K562 (cell line): ENCODE measurements around the gene AQP1. TPM values are rescaled to one million over a fixed set of nuclear protein-coding genes. Genes with fewer than 3 reads are reported as not detected.

Experiments used
- BHLHE40 ChIP-seq: IDR thresholded peaks from 2 replicates; pipeline ENCODE4 v1.6.1; 2011; ENCODE audit warnings: low read length, improper control_type of control experiment
- CC2D1A ChIP-seq: fragments of 450-650 bp; IDR thresholded peaks from 2 replicates; pipeline ENCODE4 v1.6.1; 2017; ENCODE audit warnings: mild to moderate bottlenecking
- ESRRA ChIP-seq: fragments of 450-650 bp; IDR thresholded peaks from 2 replicates; pipeline ENCODE4 v1.6.1; 2014; ENCODE audit warnings: low read depth, mild to moderate bottlenecking, moderate library complexity, borderline replicate concordance
- FOXJ3 ChIP-seq: sonication (generic); formaldehyde crosslinking; IDR thresholded peaks from 2 replicates; pipeline ENCODE4 v1.4.0; 2020; ENCODE audit warnings: mild to moderate bottlenecking, missing genetic modification reagents
- LCOR ChIP-seq: sonication (generic); formaldehyde crosslinking; IDR thresholded peaks from 2 replicates; pipeline ENCODE4 v1.8.0; 2022; ENCODE audit warnings: mild to moderate bottlenecking, missing genetic modification reagents
- POLR2A ChIP-seq: fragments of 450-650 bp; conservative IDR thresholded peaks from 2 replicates; pipeline ENCODE4 v1.6.1; 2016
- RBM15 ChIP-seq: fragments of 200-400 bp; formaldehyde crosslinking; IDR thresholded peaks from 2 replicates; pipeline ENCODE4 v1.6.1; 2018; ENCODE audit warnings: mild to moderate bottlenecking, low read length, moderate library complexity; ENCODE audit not compliant: insufficient read depth
- RBM39 ChIP-seq: fragments of 200-400 bp; formaldehyde crosslinking; optimal IDR thresholded peaks from 2 replicates; pipeline ENCODE3; 2018; ENCODE audit warnings: low read depth, low read length
- RCOR1 ChIP-seq, 2 experiments: IDR thresholded peaks; 2 replicates each; pipeline ENCODE4 v1.6.1; 2012; ENCODE audit warnings: low read depth in 2 of 2, low read length in 2 of 2, borderline replicate concordance in 1 of 2, improper control_type of control experiment in 1 of 2
- SIRT6 ChIP-seq: IDR thresholded peaks from one replicate; pipeline ENCODE4 v1.6.1; 2012; ENCODE audit warnings: low read depth, mild to moderate bottlenecking, control low read depth, inconsistent platforms, low read length, moderate library complexity
- TOE1 ChIP-seq, 2 experiments: fragments of 450-650 bp in 1 of 2; sonication (generic) in 1 of 2; formaldehyde crosslinking in 1 of 2; IDR thresholded peaks; 2 replicates each; pipeline versions ENCODE4 v1.7.1 to v1.8.0; 2016 to 2022; ENCODE audit warnings: borderline replicate concordance in 2 of 2, mild to moderate bottlenecking in 2 of 2, antibody characterized with exemption in 1 of 2, inconsistent platforms in 1 of 2, low read depth in 1 of 2, missing genetic modification reagents in 1 of 2, moderate library complexity in 1 of 2
- ZBTB11 ChIP-seq, 3 experiments: fragments of 200-800 bp in 1 of 3; fragments of 250-450 bp in 1 of 3; fragments of 450-650 bp in 1 of 3; sonication (Bioruptor Pico) in 1 of 3; sonication (Bioruptor generic) in 1 of 3; formaldehyde crosslinking in 1 of 3; IDR thresholded peaks; 2 replicates each; pipeline versions ENCODE4 v1.6.1 to v1.8.0; 2016 to 2022; ENCODE audit warnings: mild to moderate bottlenecking in 2 of 3, missing genetic modification characterization in 2 of 3, missing compliant biosample characterization in 1 of 3, moderate library complexity in 1 of 3
- ZC3H4 ChIP-seq: sonication (generic); formaldehyde crosslinking; IDR thresholded peaks from 2 replicates; pipeline ENCODE4 v1.9.0; 2021; ENCODE audit warnings: missing genetic modification reagents, borderline replicate concordance
- ZFP91 ChIP-seq: sonication (generic); formaldehyde crosslinking; IDR thresholded peaks from 2 replicates; pipeline ENCODE4 v1.8.0; 2022; ENCODE audit warnings: mild to moderate bottlenecking, missing genetic modification reagents
- ZFX ChIP-seq: sonication (generic); formaldehyde crosslinking; IDR thresholded peaks from 2 replicates; pipeline ENCODE4 v1.8.0; 2022; ENCODE audit warnings: mild to moderate bottlenecking, missing genetic modification reagents, moderate library complexity
- ZNF165 ChIP-seq: fragments of 250-450 bp; sonication (Bioruptor Pico); IDR thresholded peaks from 2 replicates; pipeline ENCODE4 v1.4.0; 2020; ENCODE audit warnings: borderline replicate concordance
- polyA plus RNA-seq, 8 experiments: library from polyadenylated mRNA; depleted of rRNA in 4 of 8; stranded (reverse) in 5 of 8; unstranded in 3 of 8; fragments of >200 nt; fragmentation: Nextera tagmentation in 2 of 8; fragmentation: Illumina TruSeq in 1 of 8; extraction: Ambion mirVana in 2 of 8; extraction: Trizol in 1 of 8; gene quantifications; 2 replicates each; pipeline versions ENCODE4 v1.2.1 to v1.2.3, GENCODE V29; 2011 to 2014; ENCODE audit warnings: inconsistent platforms in 1 of 8, missing spikeins in 1 of 8
- total RNA-seq, 7 experiments: library from RNA; depleted of rRNA in 6 of 7; stranded (reverse); fragments of >200 nt in 6 of 7; fragmentation: Illumina TruSeq in 2 of 7; extraction: Trizol in 2 of 7; gene quantifications; 2 replicates each; pipeline versions ENCODE4 v1.2.1 to v1.2.3, GENCODE V29; 2011 to 2021; ENCODE audit warnings: low replicate concordance in 1 of 7
- TF ChIP-seq, protein P1 (sequence below): sonication (generic); formaldehyde crosslinking; IDR thresholded peaks from 2 replicates; pipeline ENCODE4 v1.8.1; 2022; ENCODE audit warnings: missing genetic modification reagents
- TF ChIP-seq, protein P2 (sequence below): fragments of 450-650 bp; IDR thresholded peaks from 2 replicates; pipeline ENCODE4 v1.6.1; 2017; ENCODE audit warnings: antibody characterized with exemption

Gene AQP1
- total and polyA plus RNA-seq, 9 of the 15 experiments (the other 6 are each of a cell fraction or from before 2014, with no cell fraction given): 0.18 to 12.6 (median 4.1) TPM

DNA sequence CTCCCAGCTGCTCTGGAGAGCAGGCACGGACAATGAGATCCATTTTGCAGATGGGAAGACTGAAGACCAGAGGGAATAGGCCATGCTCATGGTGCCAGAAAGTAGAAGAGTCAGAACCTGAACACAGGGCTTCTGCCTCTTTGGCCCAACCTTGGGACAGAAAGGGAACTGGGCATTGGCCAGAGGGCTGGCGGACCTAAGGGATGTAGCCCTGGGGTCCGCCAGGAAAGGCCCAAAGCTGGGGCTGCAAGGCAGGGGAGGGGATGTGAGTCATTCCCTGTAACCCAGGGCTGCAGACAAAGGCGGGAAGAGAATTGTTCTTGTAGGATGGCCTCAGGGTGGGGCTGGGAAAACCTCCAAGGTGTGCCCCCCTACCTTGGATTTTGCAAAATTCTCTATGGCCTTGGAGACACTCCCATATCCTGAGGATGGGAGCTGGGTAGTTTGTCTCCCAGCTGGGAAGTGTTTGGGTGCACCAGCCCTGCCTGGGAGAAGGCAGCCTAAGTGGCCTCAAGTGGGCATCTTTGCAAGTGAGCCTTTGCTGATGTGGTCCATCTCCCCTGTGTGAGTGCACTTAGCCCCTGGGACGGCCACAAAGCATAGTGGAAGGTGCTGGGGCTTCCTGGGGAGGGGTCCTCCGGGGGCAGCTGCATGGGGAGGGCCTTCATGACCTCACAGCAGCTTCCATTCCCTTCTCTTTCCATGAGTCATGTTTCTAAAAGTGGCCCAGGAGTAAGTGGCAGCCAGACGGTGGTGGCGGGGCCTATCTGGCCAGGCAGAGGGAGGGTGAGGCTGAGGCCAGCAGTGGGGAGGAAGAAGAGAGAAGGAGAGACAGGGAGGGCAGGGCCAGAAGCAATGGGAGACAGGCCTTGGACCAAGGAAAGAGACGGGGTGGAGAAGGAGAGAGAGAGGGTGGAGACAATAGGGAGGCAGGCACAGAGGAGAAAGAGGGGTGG is 9.2 kb downstream of the AQP1 start (continued):
- TF ChIP-seq, protein P1, sequence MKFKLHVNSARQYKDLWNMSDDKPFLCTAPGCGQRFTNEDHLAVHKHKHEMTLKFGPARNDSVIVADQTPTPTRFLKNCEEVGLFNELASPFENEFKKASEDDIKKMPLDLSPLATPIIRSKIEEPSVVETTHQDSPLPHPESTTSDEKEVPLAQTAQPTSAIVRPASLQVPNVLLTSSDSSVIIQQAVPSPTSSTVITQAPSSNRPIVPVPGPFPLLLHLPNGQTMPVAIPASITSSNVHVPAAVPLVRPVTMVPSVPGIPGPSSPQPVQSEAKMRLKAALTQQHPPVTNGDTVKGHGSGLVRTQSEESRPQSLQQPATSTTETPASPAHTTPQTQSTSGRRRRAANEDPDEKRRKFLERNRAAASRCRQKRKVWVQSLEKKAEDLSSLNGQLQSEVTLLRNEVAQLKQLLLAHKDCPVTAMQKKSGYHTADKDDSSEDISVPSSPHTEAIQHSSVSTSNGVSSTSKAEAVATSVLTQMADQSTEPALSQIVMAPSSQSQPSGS (CRISPR knock-in tag): no peak
- no peak for TF ChIP-seq FOXJ3 (CRISPR knock-in tag)
- no peak for TF ChIP-seq ZFP91 (CRISPR knock-in tag)
- TF ChIP-seq POLR2A: no peak
- no peak for TF ChIP-seq ESRRA
- TF ChIP-seq RBM39: no peak
- TF ChIP-seq, protein P2, sequence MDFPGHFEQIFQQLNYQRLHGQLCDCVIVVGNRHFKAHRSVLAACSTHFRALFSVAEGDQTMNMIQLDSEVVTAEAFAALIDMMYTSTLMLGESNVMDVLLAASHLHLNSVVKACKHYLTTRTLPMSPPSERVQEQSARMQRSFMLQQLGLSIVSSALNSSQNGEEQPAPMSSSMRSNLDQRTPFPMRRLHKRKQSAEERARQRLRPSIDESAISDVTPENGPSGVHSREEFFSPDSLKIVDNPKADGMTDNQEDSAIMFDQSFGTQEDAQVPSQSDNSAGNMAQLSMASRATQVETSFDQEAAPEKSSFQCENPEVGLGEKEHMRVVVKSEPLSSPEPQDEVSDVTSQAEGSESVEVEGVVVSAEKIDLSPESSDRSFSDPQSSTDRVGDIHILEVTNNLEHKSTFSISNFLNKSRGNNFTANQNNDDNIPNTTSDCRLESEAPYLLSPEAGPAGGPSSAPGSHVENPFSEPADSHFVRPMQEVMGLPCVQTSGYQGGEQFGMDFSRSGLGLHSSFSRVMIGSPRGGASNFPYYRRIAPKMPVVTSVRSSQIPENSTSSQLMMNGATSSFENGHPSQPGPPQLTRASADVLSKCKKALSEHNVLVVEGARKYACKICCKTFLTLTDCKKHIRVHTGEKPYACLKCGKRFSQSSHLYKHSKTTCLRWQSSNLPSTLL: no peak
- TF ChIP-seq SIRT6: no peak
- no peak for TF ChIP-seq RBM15
- no peak for TF ChIP-seq RCOR1 (IDR thresholded peaks at IDR 0.05; ENCODE audit: borderline replicate concordance in 1 of 2, low read depth in 2 of 2, low read length in 2 of 2)
- TF ChIP-seq ZNF165 (CRISPR knock-in tag): no peak
- TF ChIP-seq TOE1 (IDR thresholded peaks at IDR 0.05; ENCODE audit: borderline replicate concordance): no peak
- TF ChIP-seq TOE1 (CRISPR knock-in tag; IDR thresholded peaks at IDR 0.05; ENCODE audit: borderline replicate concordance, low read depth): no peak
- TF ChIP-seq BHLHE40: no peak
- TF ChIP-seq ZC3H4 (CRISPR knock-in tag): no peak
- no peak for TF ChIP-seq ZBTB11 (CRISPR knock-in tag; IDR thresholded peaks at IDR 0.05)
- TF ChIP-seq ZFX (CRISPR knock-in tag): peak; percentile 36
- no peak for TF ChIP-seq LCOR
- no peak for TF ChIP-seq CC2D1A
